Measurements from ENCODE around the gene MEI1.
A peak's percentile ranks its signal among the peaks of the same experiment; 100 is the strongest.

MEI1 gene

GRCh38 chr22:41842996-41843970 is 144.0 kb downstream of the MEI1 start:
- peak; percentile 35 for DNase-seq

DNA sequence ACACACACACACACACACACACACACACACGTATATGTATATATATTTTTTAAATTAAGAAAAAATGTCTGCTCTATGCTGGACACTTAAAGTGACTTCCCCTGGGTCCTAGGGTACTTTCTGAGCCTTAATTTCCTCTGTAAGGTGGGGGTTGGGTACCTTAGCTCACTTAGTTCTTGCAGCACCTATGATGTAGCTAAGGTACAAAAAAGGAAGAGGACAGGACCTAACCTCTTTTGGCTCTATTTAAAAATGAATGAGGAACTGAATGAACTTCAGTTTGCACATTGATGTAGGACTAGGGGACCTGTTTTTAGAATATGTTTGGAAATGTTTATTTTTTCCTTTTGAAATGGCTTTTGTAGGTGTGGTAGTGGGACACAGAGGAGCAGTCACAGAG is 144.7 kb downstream of the MEI1 start:
- no peak for DNase-seq

- no peak for DNase-seq
These were observed 145.2 kb downstream of the MEI1 start for GRCh38 chr22:41844513-41844912.

- DNase-seq = no peak
These were observed 146.3 kb downstream of the MEI1 start for GRCh38 chr22:41845380-41846267.

DNA sequence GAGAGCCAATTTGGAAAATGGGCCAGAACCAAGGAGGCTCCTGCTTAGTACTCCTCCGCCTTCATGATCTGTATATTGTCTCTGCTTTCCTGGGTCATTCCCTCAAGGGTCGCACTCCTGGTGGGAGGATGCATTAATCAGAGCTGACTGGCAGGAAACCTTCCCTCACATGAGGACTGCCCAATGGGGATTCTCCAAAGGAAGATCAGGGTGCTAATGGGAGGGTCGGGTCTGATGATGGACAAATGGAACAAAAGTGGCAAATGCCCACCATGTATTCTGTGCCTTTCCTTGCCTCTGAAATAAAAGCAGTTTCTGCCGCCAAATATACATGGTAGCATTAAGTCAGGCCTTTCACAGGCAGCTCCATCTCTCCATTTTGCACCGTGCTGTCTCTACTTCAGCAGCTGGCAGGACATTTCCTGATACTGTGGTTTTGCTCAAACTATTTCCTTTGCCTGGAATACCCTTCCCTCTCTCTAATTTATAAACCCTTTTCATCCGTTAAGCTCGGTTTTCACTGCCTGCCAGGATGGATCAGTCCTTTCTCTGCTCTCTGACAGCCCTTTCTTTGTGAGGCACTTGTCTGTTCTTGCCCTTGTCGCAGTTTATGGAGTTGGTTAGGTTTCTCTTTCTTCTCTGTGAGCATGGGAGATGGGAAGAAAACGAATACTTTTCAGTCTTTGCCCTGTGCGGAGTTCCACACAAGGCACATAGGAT is 147.1 kb downstream of the MEI1 start:
- no peak for DNase-seq

GRCh38 chr22:41847300-41847699 is 148.0 kb downstream of the MEI1 start:
- DNase-seq = no peak

DNA sequence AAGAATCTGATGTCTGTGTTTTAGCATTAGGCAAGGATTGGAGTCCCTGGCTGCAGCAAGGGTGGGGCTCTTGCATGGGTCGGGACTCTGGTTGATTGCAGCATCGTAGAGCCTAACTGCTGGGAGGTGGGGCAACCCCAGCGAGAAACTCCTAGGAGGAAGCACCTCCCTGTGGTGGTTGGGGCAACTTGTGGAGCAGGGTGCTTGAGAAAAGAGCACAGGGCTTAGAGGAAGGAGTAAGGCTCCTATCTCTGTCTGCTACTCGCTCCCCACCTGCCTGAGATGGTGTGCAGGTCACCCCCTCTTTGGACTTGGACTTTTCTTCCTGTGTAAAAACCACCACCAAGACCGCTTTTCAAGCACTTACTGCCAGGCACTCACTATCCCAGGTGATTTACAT is 149.2 kb downstream of the MEI1 start:
- DNase-seq = no peak
